K562 (cell line): ENCODE data around the gene SGK1. TPM values are rescaled to one million over a fixed set of nuclear protein-coding genes. Genes with fewer than 3 reads are reported as not detected.

Experiments
- ATAC-seq: fragments of 200-7000 bp; cut with Tn5 transposase; 3 replicates; pipeline ENCODE4 v1.9.1; 2020; ENCODE audit warnings: moderate library complexity
- BruUV-seq: library from RNA; stranded (reverse); fragments of 400-500 nt; replicated peaks from 2 replicates; lab custom pipeline; 2021; lab: Mats Ljungman, UMichigan
- CTCF ChIA-PET: fragments of 300-600 bp; formaldehyde crosslinking; extraction: SDS; loops from one replicate; lab custom pipeline; 2021; ENCODE audit warnings: low intra/inter-chr PET ratio; lab: Yijun Ruan, JAX
- POLR2A ChIA-PET: fragments of 300-600, 350-650 bp; sonication (Branson Sonifier 250); formaldehyde crosslinking; extraction: SDS; loops from one replicate; lab custom pipeline; 2021; ENCODE audit warnings: antibody characterized with exemption, inconsistent platforms; lab: Yijun Ruan, JAX
- DNase-seq, 4 experiments: peaks; one replicate each; pipeline versions ENCODE4 v3.0.0 to v3.0.0-alpha.2; 2011 to 2018; ENCODE audit warnings: low spot score in 3 of 4, mixed read lengths in 3 of 4; ENCODE audit errors: extremely low read depth in 1 of 4
- FAIRE-seq: peaks from 2 replicates; lab custom pipeline; 2011; peaks lifted over from hg19 to GRCh38; lab: Jason Lieb, UNC
- H2AFZ ChIP-seq: 2 replicates; pipeline ENCODE4 v1.6.0; 2011; ENCODE audit warnings: low read depth, low read length, control low read depth, inconsistent platforms
- H3K27ac ChIP-seq: fragments of 200-600 bp; 3 replicates; pipeline ENCODE4 v1.8.0; 2011; ENCODE audit warnings: low read depth, mild to moderate bottlenecking, control low read depth, inconsistent platforms, low read length, moderate library complexity, mixed read lengths; ENCODE audit errors: extremely low read depth
- H3K27me3 ChIP-seq, 2 experiments: fragments of 300-600 bp in 1 of 2; 2 replicates in 1 of 2; 3 replicates in 1 of 2; pipeline versions ENCODE4 v1.6.0 to v1.8.0; 2011; ENCODE audit warnings: inconsistent platforms in 2 of 2, low read length in 2 of 2, mild to moderate bottlenecking in 1 of 2, mixed read lengths in 1 of 2, moderate library complexity in 1 of 2; ENCODE audit not compliant: control insufficient read depth in 2 of 2, insufficient read depth in 2 of 2
- H3K36me3 ChIP-seq: fragments of 300-600 bp; 3 replicates; pipeline ENCODE4 v1.8.0; 2011; ENCODE audit warnings: mild to moderate bottlenecking, low read length, inconsistent platforms; ENCODE audit not compliant: control insufficient read depth, insufficient read depth
- H3K4me1 ChIP-seq, 2 experiments: fragments of 200-600 bp in 1 of 2; replicated peaks in 1 of 2; 2 replicates in 1 of 2; 3 replicates in 1 of 2; pipeline versions ENCODE4 v1.5.1 to v1.8.0; 2011; ENCODE audit warnings: inconsistent platforms in 2 of 2, low read length in 2 of 2, mild to moderate bottlenecking in 1 of 2, mixed read lengths in 1 of 2, moderate library complexity in 1 of 2; ENCODE audit not compliant: control insufficient read depth in 2 of 2, insufficient read depth in 2 of 2
- H3K4me2 ChIP-seq: 2 replicates; pipeline ENCODE4 v1.6.1; 2011; ENCODE audit warnings: low read length, control low read depth, inconsistent platforms, mixed read lengths; ENCODE audit not compliant: insufficient read depth
- H3K4me3 ChIP-seq: fragments of 200-600 bp; sonication (generic), shearing (Covaris generic); 2 replicates; pipeline ENCODE4 v1.5.1; 2016; ENCODE audit warnings: control low read depth, inconsistent platforms
- H3K79me2 ChIP-seq: fragments of 200-600 bp; 3 replicates; pipeline ENCODE4 v1.8.0; 2011; ENCODE audit warnings: low read length, inconsistent platforms; ENCODE audit not compliant: control insufficient read depth, insufficient read depth
- H3K9ac ChIP-seq, 2 experiments: 2 replicates each; pipeline versions ENCODE4 v1.6.0 to v1.6.1; 2011; ENCODE audit warnings: low read depth in 2 of 2, low read length in 2 of 2, control low read depth in 1 of 2, inconsistent platforms in 1 of 2, mild to moderate bottlenecking in 1 of 2, mixed read lengths in 1 of 2; ENCODE audit not compliant: insufficient read depth in 1 of 2
- H3K9me1 ChIP-seq: one replicate; pipeline ENCODE4 v1.6.0; 2011; ENCODE audit warnings: inconsistent platforms, mild to moderate bottlenecking, low read length, moderate library complexity; ENCODE audit not compliant: control insufficient read depth, insufficient read depth
- H3K9me3 ChIP-seq: replicated peaks from 2 replicates; pipeline ENCODE4 v1.5.1; 2011; ENCODE audit warnings: low read depth, low read length, inconsistent platforms; ENCODE audit not compliant: control insufficient read depth, insufficient read depth
- H4K20me1 ChIP-seq: replicated peaks from 2 replicates; pipeline ENCODE4 v1.6.1; 2011; ENCODE audit warnings: low read length, inconsistent platforms, mixed read lengths; ENCODE audit not compliant: control insufficient read depth, insufficient read depth
- ESRRB ChIP-seq: fragments of 250-450 bp; sonication (Bioruptor Pico); IDR thresholded peaks from 2 replicates; pipeline ENCODE4 v1.5.0; 2020; ENCODE audit warnings: mild to moderate bottlenecking, moderate library complexity, borderline replicate concordance
- HDAC3 ChIP-seq: fragments of 450-650 bp; IDR thresholded peaks from 2 replicates; pipeline ENCODE4 v1.6.1; 2018; ENCODE audit warnings: borderline replicate concordance, mild to moderate bottlenecking, moderate library complexity; ENCODE audit not compliant: partially characterized antibody
- HMG20A ChIP-seq: fragments of 450-650 bp; formaldehyde crosslinking; conservative IDR thresholded peaks from 2 replicates; pipeline ENCODE4 v1.4.0; 2020; ENCODE audit warnings: mild to moderate bottlenecking, mixed read lengths
- JUND ChIP-seq, 2 experiments: IDR thresholded peaks; 2 replicates in 1 of 2; 3 replicates in 1 of 2; pipeline ENCODE4 v1.6.1; 2011; ENCODE audit warnings: borderline replicate concordance in 2 of 2, low read depth in 2 of 2, low read length in 2 of 2, improper control_type of control experiment in 1 of 2, missing biosample characterization in 1 of 2, missing genetic modification characterization in 1 of 2, missing genetic modification reagents in 1 of 2
- MXI1 ChIP-seq: IDR thresholded peaks from 2 replicates; pipeline ENCODE4 v1.6.1; 2011; ENCODE audit warnings: low read depth, mild to moderate bottlenecking, improper control_type of control experiment, low read length
- PHTF2 ChIP-seq: fragments of 250-450 bp; sonication (Bioruptor Pico); IDR thresholded peaks from 2 replicates; pipeline ENCODE4 v1.5.0; 2021; ENCODE audit warnings: mild to moderate bottlenecking
- SREBF2 ChIP-seq: sonication (generic); formaldehyde crosslinking; IDR thresholded peaks from 2 replicates; pipeline ENCODE4 v1.4.0; 2020; ENCODE audit warnings: mild to moderate bottlenecking, missing genetic modification reagents
- TCF3 ChIP-seq: sonication (generic); formaldehyde crosslinking; IDR thresholded peaks from 2 replicates; pipeline ENCODE4 v1.4.0; 2020; ENCODE audit warnings: mild to moderate bottlenecking, missing genetic modification reagents
- ZBTB9 ChIP-seq: fragments of 450-650 bp; formaldehyde crosslinking; IDR thresholded peaks from 2 replicates; pipeline ENCODE4 v1.4.0; 2020; ENCODE audit warnings: mild to moderate bottlenecking, moderate library complexity
- ZNF121 ChIP-seq: sonication (generic); formaldehyde crosslinking; conservative IDR thresholded peaks from 2 replicates; pipeline ENCODE4 v1.8.0; 2022; ENCODE audit warnings: missing genetic modification reagents
- ZNF140 ChIP-seq: fragments of 250-450 bp; sonication (Bioruptor Pico); IDR thresholded peaks from 2 replicates; pipeline ENCODE4 v1.8.0; 2021; ENCODE audit warnings: moderate library complexity, mild to moderate bottlenecking, inconsistent platforms
- ZNF143 ChIP-seq: sonication (generic); formaldehyde crosslinking; IDR thresholded peaks from 2 replicates; pipeline ENCODE4 v1.9.0; 2022; ENCODE audit warnings: mild to moderate bottlenecking, missing genetic modification reagents
- ZNF239 ChIP-seq: fragments of 250-450 bp; sonication (Bioruptor Pico); IDR thresholded peaks from 2 replicates; pipeline ENCODE4 v1.4.0; 2020; ENCODE audit warnings: mild to moderate bottlenecking
- ZNF609 ChIP-seq: sonication (generic); formaldehyde crosslinking; IDR thresholded peaks from 2 replicates; pipeline ENCODE4 v1.8.1; 2023; ENCODE audit warnings: missing genetic modification reagents, mild to moderate bottlenecking, borderline replicate concordance
- ZNF699 ChIP-seq: fragments of 250-450 bp; sonication (Bioruptor Pico); IDR thresholded peaks from 2 replicates; pipeline ENCODE4 v1.8.0; 2021; ENCODE audit warnings: mild to moderate bottlenecking, moderate library complexity; ENCODE audit not compliant: insufficient replicate concordance
- WGBS: fragments of 100-300 bp; shearing (Covaris generic); methylation state at CpG from one replicate; pipeline ENCODE4 v1.1.6; 2016; ENCODE audit warnings: low coverage, mixed read lengths; ENCODE audit not compliant: insufficient coverage; ENCODE audit errors: missing lambda C conversion rate; 5-methylcytosine and 5-hydroxymethylcytosine counted together
- in situ Hi-C: fragments of 300-500 bp; cut with MboI; formaldehyde crosslinking; loops from 4 replicates; pipeline ENCODE4 v1.15.0; 2018; ENCODE audit warnings: inconsistent platforms, mixed read lengths
- intact Hi-C: fragments of 100-400 bp; cut with micrococcal nuclease; formaldehyde crosslinking; loops from 2 replicates; pipeline ENCODE4 v1.14.2; 2022
- polyA plus RNA-seq, 8 experiments: library from polyadenylated mRNA; depleted of rRNA in 4 of 8; stranded (reverse) in 5 of 8; unstranded in 3 of 8; fragments of >200 nt; fragmentation: Nextera tagmentation in 2 of 8; fragmentation: Illumina TruSeq in 1 of 8; extraction: Ambion mirVana in 2 of 8; extraction: Trizol in 1 of 8; gene quantifications; 2 replicates each; pipeline versions ENCODE4 v1.2.1 to v1.2.3, GENCODE V29; 2011 to 2014; ENCODE audit warnings: inconsistent platforms in 1 of 8, missing spikeins in 1 of 8
- total RNA-seq, 7 experiments: library from RNA; depleted of rRNA in 6 of 7; stranded (reverse); fragments of >200 nt in 6 of 7; fragmentation: Illumina TruSeq in 2 of 7; extraction: Trizol in 2 of 7; gene quantifications; 2 replicates each; pipeline versions ENCODE4 v1.2.1 to v1.2.3, GENCODE V29; 2011 to 2021; ENCODE audit warnings: low replicate concordance in 1 of 7

The SGK1 gene
- total and polyA plus RNA-seq, 9 of the 15 experiments (the other 6 are each of a cell fraction or from before 2014, with no cell fraction given) = 3.5 to 7.2 (median 3.9) TPM

DNA sequence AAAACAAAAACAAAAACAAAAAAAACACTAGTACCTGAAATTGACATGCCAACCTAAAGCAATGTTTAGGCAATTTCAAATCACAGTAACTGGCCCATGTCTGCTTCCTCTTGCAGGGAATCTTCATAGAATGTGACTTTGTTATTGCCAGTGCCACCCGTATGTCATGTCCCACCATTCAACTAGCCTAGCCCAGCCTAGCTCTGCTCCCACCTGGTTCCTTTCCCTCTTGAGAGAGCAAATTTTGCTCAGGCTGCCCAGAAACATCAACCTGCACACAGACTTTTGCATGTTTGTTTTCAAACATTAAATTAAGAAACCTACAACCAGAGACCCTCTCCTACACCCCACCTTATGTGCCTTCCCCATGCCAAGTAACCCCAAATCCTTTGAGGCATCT, 140.7 kb downstream of the SGK1 start:
- POLR2A ChIA-PET = interaction anchor here (0.6 to 1.1 kb wide), 5 partner anchors 15 to 1274 kb away, joined by 3 to 5 read pairs (median 3); no protein-coding TSS in a partner anchor
- FAIRE-seq (no peak), ATAC-seq (no peak), DNase-seq (no peak)
- CTCF ChIA-PET = no interaction called here
- Histone ChIP-seq H3K9me3 (no peaks in the 10 kb centered on the region), H3K4me3 (no peak overlapping the region), H3K9me1 (no peaks in the 10 kb centered on the region), H3K4me1 (peaks cover 9 to 16% of the 10 kb centered on the region in 2 experiments; a peak in 4 of 5 replicates), H2AFZ (no peak overlapping the region), H3K9ac (no peak overlapping the region), H3K27me3 (no peaks in the 10 kb centered on the region), H3K27ac (no peak overlapping the region), H3K79me2 (peaks cover 5% of the 10 kb centered on the region), H3K36me3 (peaks cover 10% of the 10 kb centered on the region; the same call in 2 of the 3 replicates), H3K4me2 (no peak overlapping the region), H4K20me1 (no peaks in the 10 kb centered on the region)
- in situ Hi-C loops = no loop called here
- no TSS peak for BruUV-seq
- WGBS = 100% methylated on average over 1 of the region's 1 CpG
- intact Hi-C loops = loop anchor here (5.0 to 10.0 kb wide), 5 partner anchors 85 to 1258 kb away; no protein-coding TSS in a partner anchor
- TF ChIP-seq SREBF2 (CRISPR knock-in tag) = no peak
- no peak for TF ChIP-seq HDAC3
- TF ChIP-seq MXI1 = no peak
- TF ChIP-seq TCF3 (CRISPR knock-in tag) = no peak
- TF ChIP-seq ZNF239 (CRISPR knock-in tag) = no peak
- no peak for TF ChIP-seq ZNF140 (CRISPR knock-in tag)
- no peak for TF ChIP-seq JUND (IDR thresholded peaks at IDR 0.05; ENCODE audit: borderline replicate concordance, low read depth, low read length)
- TF ChIP-seq JUND (tag; IDR thresholded peaks at IDR 0.05; ENCODE audit: borderline replicate concordance, low read depth, low read length) = no peak
- TF ChIP-seq HMG20A (CRISPR knock-in tag) = no peak
- no peak for TF ChIP-seq PHTF2 (CRISPR knock-in tag)
- no peak for TF ChIP-seq ESRRB (CRISPR knock-in tag)
- TF ChIP-seq ZNF699 (CRISPR knock-in tag) = no peak
- TF ChIP-seq ZNF143 = no peak
- no peak for TF ChIP-seq ZNF609 (CRISPR knock-in tag)
- no peak for TF ChIP-seq ZNF121 (CRISPR knock-in tag)
- no peak for TF ChIP-seq ZBTB9 (CRISPR knock-in tag)
